SIG-M5 treated with dmso at 0.1 percent for 504 hours (cell line): Measurements from ENCODE around the gene PAQR8.
"Not testable (repeated sequence)": the region's sequence is repeated elsewhere in the genome, so short reads cannot be mapped to it uniquely, and the experiment has no call there.

Source experiments
- DNase-seq: peaks from one replicate; lab custom pipeline; 2025; ENCODE audit not compliant: unreplicated experiment; lab: John Stamatoyannopoulos, UW

The PAQR8 gene

DNA sequence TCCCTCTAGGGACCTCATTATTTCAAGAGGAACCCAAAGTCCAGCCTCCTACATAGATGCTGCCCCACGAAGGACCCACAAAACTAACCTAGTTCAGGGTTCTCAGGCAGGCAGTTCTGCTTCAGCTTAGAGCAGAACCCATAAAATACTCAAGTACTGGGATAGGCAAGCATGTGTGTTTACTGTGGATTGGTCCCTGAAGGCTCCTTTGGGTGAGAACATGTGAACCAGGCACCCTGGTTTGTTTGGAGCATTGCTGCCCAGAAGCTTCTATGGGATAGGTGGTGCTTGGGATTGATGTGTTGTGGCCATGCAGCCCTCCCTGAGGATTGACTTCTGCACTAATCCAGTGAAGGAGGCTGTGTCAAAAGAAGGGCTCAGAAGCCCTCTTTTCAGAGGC, 43.3 kb downstream of the PAQR8 start:
- no peak for DNase-seq

- DNase-seq, result peak; percentile 27
Measured at GRCh38 chr6:52407467-52407866, 45.5 kb downstream of the PAQR8 start.

GRCh38 chr6:52409499-52409898, 47.5 kb downstream of the PAQR8 start:
- no peak for DNase-seq

DNA sequence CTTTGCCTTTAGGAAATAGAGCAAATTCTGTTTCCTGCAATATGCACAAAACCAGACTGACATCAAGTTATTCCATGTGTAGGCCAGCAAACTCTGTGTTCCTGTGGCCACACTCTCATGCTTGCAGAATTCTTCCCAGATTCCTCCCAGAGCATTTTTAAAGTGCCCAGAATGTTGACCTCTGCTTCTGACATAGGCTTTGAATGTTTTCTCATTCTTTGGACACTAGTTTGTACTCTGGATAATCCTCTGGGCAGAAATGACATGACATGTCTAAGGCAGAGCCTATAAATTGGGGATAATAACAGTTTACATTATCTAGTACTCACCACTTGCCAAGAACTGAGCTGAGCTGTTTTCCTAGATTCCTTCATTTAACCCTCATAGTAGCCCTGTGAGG, 49.0 kb downstream of the PAQR8 start:
- DNase-seq, result no peak

DNA sequence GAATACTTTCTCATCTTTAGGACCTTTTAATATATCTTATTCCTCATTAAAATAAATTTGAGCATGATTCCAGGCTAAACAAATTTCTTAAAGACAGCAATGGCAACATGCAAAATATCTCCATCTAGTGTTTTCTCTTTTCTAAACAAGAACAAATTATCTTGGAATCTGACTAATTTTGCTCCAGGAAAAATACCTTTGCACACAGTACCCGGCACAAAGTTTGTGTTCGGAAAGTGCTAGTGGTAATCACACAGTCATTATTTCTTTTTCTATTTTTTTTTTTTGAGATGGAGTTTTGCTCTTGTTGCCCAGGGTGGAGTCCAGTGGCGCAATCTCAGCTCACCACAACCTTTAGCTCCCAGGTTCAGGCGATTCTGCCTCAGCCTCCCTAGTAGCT, 50.0 kb downstream of the PAQR8 start:
- no peak for DNase-seq

DNA sequence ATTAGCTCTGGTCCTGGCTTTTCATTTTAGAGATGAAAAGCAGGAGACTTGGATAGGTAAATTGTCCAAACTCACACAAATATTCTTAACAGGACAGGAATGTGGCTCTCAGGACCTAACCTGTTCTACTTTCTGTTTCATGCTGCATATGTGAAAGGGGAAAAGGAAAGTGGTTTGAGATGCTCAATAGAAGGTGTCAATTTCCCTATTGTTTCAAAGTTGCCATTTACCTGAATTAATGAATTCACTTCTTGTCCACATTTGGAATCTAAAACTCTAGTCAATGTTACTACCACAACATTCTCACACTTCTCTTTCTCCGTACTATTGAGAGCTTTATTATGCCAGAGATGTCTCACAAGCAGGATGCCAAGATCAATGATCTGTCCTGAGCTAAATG, 53.4 kb downstream of the PAQR8 start:
- DNase-seq, result no peak

GRCh38 chr6:52415917-52416628, 54.1 kb downstream of the PAQR8 start:
- no peak for DNase-seq

- DNase-seq, result peak; percentile 24
Measured at GRCh38 chr6:52416629-52417151, 54.7 kb downstream of the PAQR8 start.

- DNase-seq, result no peak
Measured at GRCh38 chr6:52417675-52418111, 55.7 kb downstream of the PAQR8 start.

GRCh38 chr6:52418606-52419005, 56.7 kb downstream of the PAQR8 start:
- DNase-seq, result no peak

DNA sequence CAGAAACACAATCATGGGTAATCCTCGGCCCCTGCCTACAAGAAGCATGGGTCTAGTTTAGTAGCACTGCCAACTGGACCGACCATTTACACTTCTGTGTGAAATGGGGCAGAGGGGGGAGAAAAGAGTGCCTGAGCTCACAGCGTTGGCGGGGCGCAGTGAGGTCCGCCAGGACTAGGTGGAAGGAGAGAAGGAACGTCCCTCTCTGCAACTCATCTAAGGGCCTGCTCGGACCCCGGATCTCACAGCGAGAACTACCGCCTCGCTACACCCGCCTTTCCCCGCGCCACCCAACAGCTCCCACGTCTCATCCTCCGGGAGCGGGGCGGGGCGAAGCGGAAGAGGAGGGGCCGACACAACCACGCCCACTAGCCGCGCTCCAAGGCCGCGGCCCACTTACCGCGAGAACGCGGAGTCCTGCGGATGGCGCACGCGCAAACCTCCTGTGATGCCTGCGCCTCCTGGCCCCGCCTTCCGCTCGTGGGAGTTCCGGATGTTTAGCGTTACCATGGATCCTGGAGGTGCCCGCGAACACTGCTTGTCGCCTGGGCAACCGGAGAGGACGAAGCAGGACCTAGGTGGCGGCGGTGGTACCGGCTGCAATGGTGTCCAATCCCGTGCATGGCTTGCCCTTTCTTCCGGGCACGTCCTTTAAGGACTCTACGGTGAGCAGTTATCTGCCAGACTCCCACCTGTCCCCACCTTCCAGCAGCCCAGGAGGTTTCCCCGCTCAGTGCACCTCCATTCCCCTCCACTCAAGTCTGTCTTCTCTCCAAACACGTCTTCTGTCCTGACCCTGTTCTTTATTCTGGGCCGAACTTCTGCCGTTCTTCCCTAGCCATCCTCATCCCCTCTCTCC, 58.1 kb downstream of the PAQR8 start, which contains the start of gene EFHC1:
Gene EFHC1, plus strand, starts transcription at position 534 of the 859 bp plus-strand sequence. Its CDS starts 69 bp downstream, at position 603.
- DNase-seq, result peak; percentile 94

DNA sequence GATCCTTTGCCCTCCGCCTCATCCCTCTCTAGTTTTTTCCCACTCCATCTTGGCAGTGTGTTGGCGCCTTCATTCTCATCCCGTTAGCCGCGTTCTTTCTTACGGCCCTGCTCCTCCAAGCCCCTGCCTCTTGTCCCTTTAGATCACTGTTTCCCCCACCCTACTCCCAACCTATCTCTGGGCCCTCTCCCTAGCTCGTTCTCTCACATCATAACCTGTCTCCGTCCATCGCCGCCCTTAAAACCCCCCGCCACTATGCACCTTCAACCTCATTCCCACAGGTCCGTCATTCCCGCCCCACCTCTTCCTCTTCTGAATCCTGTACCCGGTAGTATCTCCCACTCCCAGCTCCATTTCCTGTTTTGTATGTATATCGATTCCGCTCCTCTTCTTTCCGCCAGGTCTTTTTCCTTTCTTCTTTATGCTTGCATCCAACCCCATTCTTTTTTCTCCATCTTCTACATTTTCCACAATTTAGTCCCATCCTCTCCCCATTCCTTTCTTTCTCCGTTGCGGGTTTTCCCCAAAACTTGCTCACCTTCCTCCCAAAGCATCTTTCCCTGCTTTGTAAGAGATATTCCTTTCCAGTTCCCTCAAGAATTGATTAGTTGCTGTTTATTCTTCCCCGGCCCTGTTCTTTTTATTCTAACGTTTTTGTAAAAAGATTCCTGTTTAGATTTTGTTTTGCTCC, 58.9 kb downstream of the PAQR8 start:
- peak; percentile 16 for DNase-seq

- DNase-seq, result no peak
Measured at GRCh38 chr6:52422156-52422555, 60.2 kb downstream of the PAQR8 start.

- no peak for DNase-seq
Measured at GRCh38 chr6:52423448-52423847, 61.5 kb downstream of the PAQR8 start.

DNA sequence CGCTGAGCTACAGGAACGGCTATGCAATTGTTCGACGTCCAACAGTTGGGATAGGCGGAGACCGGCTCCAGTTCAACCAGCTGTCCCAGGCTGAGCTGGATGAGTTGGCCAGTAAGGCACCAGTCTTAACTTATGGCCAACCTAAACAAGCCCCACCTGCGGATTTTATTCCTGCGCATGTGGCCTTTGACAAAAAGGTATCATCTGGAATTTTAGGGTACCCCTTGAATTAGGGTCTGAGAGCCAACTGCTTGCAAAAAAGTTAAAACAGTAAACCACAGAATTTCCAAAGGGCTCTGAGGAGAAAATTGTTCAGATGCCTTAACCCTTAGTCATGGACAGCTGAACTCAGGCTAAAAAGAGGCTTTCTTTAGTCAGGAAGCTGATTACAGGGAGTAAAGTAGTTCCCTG, 62.0 kb downstream of the PAQR8 start:
- no peak for DNase-seq

GRCh38 chr6:52424513-52424912, 62.6 kb downstream of the PAQR8 start:
- DNase-seq, result no peak

- DNase-seq, result no peak
Measured at GRCh38 chr6:52426667-52427066, 64.7 kb downstream of the PAQR8 start.

DNA sequence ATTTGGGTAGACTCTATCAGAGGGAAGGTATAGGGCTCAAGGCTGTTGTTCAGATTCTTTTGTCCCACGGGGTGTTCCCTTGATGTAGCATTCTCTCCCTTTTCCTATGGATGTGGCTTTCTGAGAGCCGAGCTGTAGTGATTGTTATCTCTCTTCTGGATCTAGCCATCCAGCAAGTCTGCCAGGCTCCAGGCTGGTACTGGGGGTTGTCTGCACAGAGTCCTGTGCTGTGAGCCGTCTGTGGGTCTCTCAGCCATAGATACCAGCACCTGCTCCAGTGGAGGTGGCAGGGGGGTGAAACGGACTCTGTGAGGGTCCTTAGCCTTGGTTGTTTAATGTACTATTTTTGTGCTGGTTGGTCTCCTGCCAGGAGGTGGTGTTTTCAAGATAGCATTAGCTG, 71.3 kb downstream of the PAQR8 start:
- DNase-seq, result not testable (repeated sequence)

GRCh38 chr6:52435345-52435744, 73.4 kb downstream of the PAQR8 start:
- no peak for DNase-seq

DNA sequence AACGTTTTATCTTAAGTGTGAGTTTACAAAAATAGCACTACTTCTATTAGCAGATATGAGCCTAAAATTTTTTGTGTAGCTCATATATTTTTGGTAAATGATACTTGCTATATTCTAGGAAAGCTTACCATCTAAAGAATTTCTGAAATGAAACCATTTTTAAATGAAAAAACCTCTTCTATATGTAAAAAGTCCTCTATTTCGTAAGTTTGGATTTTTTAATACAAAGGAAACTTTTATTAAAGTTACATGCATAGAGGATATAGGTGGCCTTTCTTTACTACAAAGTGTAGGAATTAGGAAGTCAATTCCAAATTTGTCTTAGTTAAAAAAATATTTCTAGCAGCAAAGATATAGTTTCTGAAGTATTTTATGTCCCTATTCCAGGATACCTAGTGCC, 77.0 kb downstream of the PAQR8 start:
- DNase-seq, result no peak

DNA sequence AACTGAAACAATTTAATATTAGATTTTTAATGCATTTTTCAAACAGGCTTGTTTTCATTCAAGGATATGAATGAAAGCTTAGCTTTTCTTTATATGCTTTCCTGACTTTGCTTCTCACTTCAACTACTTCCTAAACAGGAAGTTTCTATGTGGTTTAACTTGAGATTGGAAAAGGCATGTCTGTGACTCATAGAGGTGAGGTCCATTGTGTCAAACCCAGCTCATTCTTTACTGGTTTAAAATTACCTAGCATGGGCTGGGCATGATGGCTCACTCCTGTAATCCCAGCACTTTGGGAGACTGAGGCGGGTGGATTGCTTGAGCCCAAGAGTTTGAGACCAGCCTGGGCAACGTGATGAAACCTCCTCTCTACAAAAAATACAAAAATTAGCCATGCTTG, 92.6 kb downstream of the PAQR8 start:
- DNase-seq, result no peak
